ENCODE data around the gene IST1.

DNA sequence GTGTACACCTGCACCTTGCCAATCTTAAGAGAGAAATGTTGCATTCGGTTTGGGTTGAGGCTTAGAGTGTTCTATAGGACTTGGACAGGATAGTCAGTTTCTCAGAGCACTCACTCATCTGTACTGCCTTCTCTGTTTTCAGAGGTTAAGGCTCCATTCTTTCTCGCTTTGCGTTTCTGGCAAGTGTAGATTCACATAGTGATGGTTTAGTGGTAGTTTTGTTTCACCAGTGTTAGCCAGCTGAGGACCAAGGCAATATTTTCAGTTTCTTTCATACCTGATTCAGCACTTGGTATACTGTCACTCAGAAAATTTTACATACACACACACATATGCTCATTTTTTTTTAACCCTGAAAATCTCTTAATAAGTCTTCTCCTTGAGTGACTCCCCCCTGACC is 48.2 kb upstream of the IST1 start:
- TF ChIP-seq, protein P1, sequence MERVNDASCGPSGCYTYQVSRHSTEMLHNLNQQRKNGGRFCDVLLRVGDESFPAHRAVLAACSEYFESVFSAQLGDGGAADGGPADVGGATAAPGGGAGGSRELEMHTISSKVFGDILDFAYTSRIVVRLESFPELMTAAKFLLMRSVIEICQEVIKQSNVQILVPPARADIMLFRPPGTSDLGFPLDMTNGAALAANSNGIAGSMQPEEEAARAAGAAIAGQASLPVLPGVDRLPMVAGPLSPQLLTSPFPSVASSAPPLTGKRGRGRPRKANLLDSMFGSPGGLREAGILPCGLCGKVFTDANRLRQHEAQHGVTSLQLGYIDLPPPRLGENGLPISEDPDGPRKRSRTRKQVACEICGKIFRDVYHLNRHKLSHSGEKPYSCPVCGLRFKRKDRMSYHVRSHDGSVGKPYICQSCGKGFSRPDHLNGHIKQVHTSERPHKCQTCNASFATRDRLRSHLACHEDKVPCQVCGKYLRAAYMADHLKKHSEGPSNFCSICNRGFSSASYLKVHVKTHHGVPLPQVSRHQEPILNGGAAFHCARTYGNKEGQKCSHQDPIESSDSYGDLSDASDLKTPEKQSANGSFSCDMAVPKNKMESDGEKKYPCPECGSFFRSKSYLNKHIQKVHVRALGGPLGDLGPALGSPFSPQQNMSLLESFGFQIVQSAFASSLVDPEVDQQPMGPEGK (CRISPR knock-in tag; IDR thresholded peaks at IDR 0.05; ENCODE audit: borderline replicate concordance), result no peak
- TF ChIP-seq, protein P2, sequence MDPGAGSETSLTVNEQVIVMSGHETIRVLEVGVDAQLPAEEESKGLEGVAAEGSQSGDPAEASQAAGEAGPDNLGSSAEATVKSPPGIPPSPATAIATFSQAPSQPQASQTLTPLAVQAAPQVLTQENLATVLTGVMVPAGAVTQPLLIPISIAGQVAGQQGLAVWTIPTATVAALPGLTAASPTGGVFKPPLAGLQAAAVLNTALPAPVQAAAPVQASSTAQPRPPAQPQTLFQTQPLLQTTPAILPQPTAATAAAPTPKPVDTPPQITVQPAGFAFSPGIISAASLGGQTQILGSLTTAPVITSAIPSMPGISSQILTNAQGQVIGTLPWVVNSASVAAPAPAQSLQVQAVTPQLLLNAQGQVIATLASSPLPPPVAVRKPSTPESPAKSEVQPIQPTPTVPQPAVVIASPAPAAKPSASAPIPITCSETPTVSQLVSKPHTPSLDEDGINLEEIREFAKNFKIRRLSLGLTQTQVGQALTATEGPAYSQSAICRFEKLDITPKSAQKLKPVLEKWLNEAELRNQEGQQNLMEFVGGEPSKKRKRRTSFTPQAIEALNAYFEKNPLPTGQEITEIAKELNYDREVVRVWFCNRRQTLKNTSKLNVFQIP (CRISPR knock-in tag; IDR thresholded peaks at IDR 0.05; ENCODE audit: borderline replicate concordance, low read depth), result no peak
- no peak for TF ChIP-seq RARB (CRISPR knock-in tag; IDR thresholded peaks at IDR 0.05)
- TF ChIP-seq ZFP3 (CRISPR knock-in tag; IDR thresholded peaks at IDR 0.05), result no peak
- no peak for TF ChIP-seq GLIS3 (CRISPR knock-in tag; IDR thresholded peaks at IDR 0.05)
- TF ChIP-seq ARNTL (CRISPR knock-in tag; IDR thresholded peaks at IDR 0.05; ENCODE audit: borderline replicate concordance, low read depth), result no peak
- TF ChIP-seq PPARA (CRISPR knock-in tag; IDR thresholded peaks at IDR 0.05; ENCODE audit: borderline replicate concordance), result no peak
